ENCODE results near the gene SLC5A11.
"Not testable (repeated sequence)": the region's sequence is repeated elsewhere in the genome, so short reads cannot be mapped to it uniquely, and the experiment has no call there.

The SLC5A11 gene

GRCh38 chr16:24807301-24807700 is 38.5 kb upstream of the SLC5A11 start:
- Histone ChIP-seq H3K27ac (no peak overlapping the region), H3K4me3 (IDR thresholded peaks at IDR 0.05; ENCODE audit: insufficient read depth, low read depth, low read length) (no peak overlapping the region), H3K9ac (no peak overlapping the region), H3K4me2 (no peak overlapping the region), H3K36me3 (ENCODE audit: insufficient read depth) (peaks cover 18% of the 10 kb centered on the region; the same call in 1 of the 2 replicates), H3K4me1 (ENCODE audit: low read depth, poor library complexity, severe bottlenecking) (no peaks in the 10 kb centered on the region), H3K79me2 (ENCODE audit: insufficient read depth, low read depth) (no peaks in the 10 kb centered on the region), H2AFZ (ENCODE audit: low read depth) (no peak overlapping the region), H3K27me3 (ENCODE audit: insufficient read depth, low read depth) (no peaks in the 10 kb centered on the region), H4K20me1 (ENCODE audit: insufficient read depth) (no peaks in the 10 kb centered on the region)
- no peak for TF ChIP-seq CTCF (conservative IDR thresholded peaks at IDR 0.05; ENCODE audit: low read depth, low read length)

- Histone ChIP-seq H4K20me1 (ENCODE audit: insufficient read depth) (no peaks in the 10 kb centered on the region), H3K27me3 (ENCODE audit: insufficient read depth, low read depth) (no peaks in the 10 kb centered on the region), H2AFZ (ENCODE audit: low read depth) (no peak overlapping the region), H3K4me3 (IDR thresholded peaks at IDR 0.05; ENCODE audit: insufficient read depth, low read depth, low read length) (no peak overlapping the region), H3K4me1 (ENCODE audit: low read depth, poor library complexity, severe bottlenecking) (no peaks in the 10 kb centered on the region), H3K9ac (no peak overlapping the region), H3K79me2 (ENCODE audit: insufficient read depth, low read depth) (no peaks in the 10 kb centered on the region), H3K4me2 (no peak overlapping the region), H3K27ac (no peak overlapping the region), H3K36me3 (ENCODE audit: insufficient read depth) (peaks cover 9% of the 10 kb centered on the region; the same call in 1 of the 2 replicates)
- TF ChIP-seq CTCF (conservative IDR thresholded peaks at IDR 0.05; ENCODE audit: low read depth, low read length) = no peak
These were observed 34.6 kb upstream of the SLC5A11 start for GRCh38 chr16:24810951-24811843.

GRCh38 chr16:24812813-24813212 is 33.0 kb upstream of the SLC5A11 start:
- not testable (repeated sequence) for H4K20me1 ChIP-seq (ENCODE audit: insufficient read depth); H3K4me2 ChIP-seq; H3K27ac ChIP-seq; H3K79me2 ChIP-seq (ENCODE audit: insufficient read depth, low read depth); H3K27me3 ChIP-seq (ENCODE audit: insufficient read depth, low read depth); H2AFZ ChIP-seq (ENCODE audit: low read depth); H3K9ac ChIP-seq; H3K4me1 ChIP-seq (ENCODE audit: low read depth, poor library complexity, severe bottlenecking); H3K4me3 ChIP-seq (IDR thresholded peaks at IDR 0.05; ENCODE audit: insufficient read depth, low read depth, low read length); H3K36me3 ChIP-seq (ENCODE audit: insufficient read depth)

GRCh38 chr16:24815021-24815420 is 30.7 kb upstream of the SLC5A11 start:
- Histone ChIP-seq H3K4me2 (no peak overlapping the region), H3K4me1 (ENCODE audit: low read depth, poor library complexity, severe bottlenecking) (no peaks in the 10 kb centered on the region), H3K27ac (no peak overlapping the region), H3K79me2 (ENCODE audit: insufficient read depth, low read depth) (no peaks in the 10 kb centered on the region), H2AFZ (ENCODE audit: low read depth) (no peak overlapping the region), H3K27me3 (ENCODE audit: insufficient read depth, low read depth) (no peaks in the 10 kb centered on the region), H4K20me1 (ENCODE audit: insufficient read depth) (no peaks in the 10 kb centered on the region), H3K36me3 (ENCODE audit: insufficient read depth) (peaks cover 7% of the 10 kb centered on the region; the same call in 1 of the 2 replicates), H3K4me3 (IDR thresholded peaks at IDR 0.05; ENCODE audit: insufficient read depth, low read depth, low read length) (no peak overlapping the region), H3K9ac (no peak overlapping the region)
- TF ChIP-seq CTCF (conservative IDR thresholded peaks at IDR 0.05; ENCODE audit: low read depth, low read length) = no peak

- H2AFZ ChIP-seq (ENCODE audit: low read depth) = no peak overlapping the region
- no peak overlapping the region for H3K4me2 ChIP-seq
- H3K4me3 ChIP-seq (IDR thresholded peaks at IDR 0.05; ENCODE audit: insufficient read depth, low read depth, low read length) = no peak overlapping the region
- no peak overlapping the region for H3K27ac ChIP-seq
- no peaks in the 10 kb centered on the region for H3K4me1 ChIP-seq (ENCODE audit: low read depth, poor library complexity, severe bottlenecking)
- H4K20me1 ChIP-seq (ENCODE audit: insufficient read depth) = no peaks in the 10 kb centered on the region
- peaks cover 7% of the 10 kb centered on the region; the same call in 1 of the 2 replicates for H3K36me3 ChIP-seq (ENCODE audit: insufficient read depth)
- no peak for TF ChIP-seq CTCF (conservative IDR thresholded peaks at IDR 0.05; ENCODE audit: low read depth, low read length)
- H3K9ac ChIP-seq = no peak overlapping the region
- H3K79me2 ChIP-seq (ENCODE audit: insufficient read depth, low read depth) = no peaks in the 10 kb centered on the region
- no peaks in the 10 kb centered on the region for H3K27me3 ChIP-seq (ENCODE audit: insufficient read depth, low read depth)
These were observed 29.1 kb upstream of the SLC5A11 start for GRCh38 chr16:24816688-24817087.
